Inflammatory macrophage treated with lipopolysaccharide for 4 hours (primary cell): ENCODE measurements around the gene KLRD1.
"Not testable (repeated sequence)": the region's sequence is repeated elsewhere in the genome, so short reads cannot be mapped to it uniquely, and the experiment has no call there.

Experiments used
- DNase-seq: peaks from one replicate; pipeline ENCODE4 v3.0.0-alpha.2; 2020

The KLRD1 gene, protein sequence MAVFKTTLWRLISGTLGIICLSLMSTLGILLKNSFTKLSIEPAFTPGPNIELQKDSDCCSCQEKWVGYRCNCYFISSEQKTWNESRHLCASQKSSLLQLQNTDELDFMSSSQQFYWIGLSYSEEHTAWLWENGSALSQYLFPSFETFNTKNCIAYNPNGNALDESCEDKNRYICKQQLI

DNA sequence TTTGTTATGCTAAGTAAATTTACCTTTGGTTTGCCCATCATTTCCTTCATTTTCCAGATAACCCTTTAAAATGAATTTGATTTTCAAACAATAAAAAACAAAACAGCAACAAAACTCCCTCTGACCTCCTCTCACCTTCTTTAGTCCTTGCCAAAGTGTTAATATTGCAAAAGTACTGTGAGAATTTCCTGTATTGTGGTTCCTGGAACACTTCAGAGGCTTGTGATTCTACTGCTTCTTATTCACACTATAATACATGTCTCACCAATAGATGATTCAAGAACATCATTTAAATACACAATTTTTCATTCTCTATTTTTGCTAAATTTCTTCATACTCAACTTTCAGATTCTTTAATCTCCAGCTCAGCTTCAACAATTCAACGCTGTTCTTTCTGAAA, at the start of gene KLRD1:
KLRD1 (plus strand) TSS at position 241 of the 400 bp plus-strand sequence. CDS start 208 bp downstream, outside the sequence.
- DNase-seq = no peak

DNA sequence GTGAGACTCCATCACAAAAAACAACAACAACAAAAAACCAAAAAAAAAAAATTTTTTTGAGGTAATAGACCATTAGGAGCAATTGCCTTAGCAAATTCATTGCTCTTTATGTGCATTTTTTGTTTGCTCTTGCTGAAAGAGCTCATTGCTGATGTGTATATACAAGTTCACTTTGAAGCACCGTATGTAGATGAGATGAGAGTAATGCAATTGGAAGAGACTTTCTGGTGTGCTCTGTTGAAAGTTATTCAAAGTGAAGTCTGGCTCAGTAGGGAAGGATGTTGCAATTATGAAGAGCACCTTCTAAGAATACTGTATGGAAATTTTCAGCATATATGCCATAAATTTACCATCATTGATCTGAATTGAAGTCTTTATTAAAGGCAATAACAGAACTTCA, 46.7 kb upstream of the KLRD1 start:
- no peak for DNase-seq

DNA sequence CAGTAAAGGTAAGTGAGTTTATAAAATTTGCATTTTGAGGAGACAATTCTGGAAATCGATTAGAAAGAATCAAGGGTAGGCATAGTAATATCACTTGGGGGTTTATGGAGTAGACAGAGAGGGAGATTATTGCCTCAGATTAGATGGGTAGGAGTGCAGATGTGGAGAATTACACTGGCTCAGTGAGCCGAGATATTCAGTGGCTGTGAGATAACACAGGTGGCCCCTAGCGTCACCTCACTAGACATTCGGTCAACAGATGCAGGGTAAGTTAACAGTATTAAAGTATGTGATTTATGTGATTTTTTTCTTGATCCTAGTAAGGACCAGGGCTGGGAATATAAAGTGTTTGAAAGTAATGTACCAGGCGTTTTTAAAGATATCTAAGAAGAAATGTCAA, 39.6 kb upstream of the KLRD1 start:
- DNase-seq = no peak

DNA sequence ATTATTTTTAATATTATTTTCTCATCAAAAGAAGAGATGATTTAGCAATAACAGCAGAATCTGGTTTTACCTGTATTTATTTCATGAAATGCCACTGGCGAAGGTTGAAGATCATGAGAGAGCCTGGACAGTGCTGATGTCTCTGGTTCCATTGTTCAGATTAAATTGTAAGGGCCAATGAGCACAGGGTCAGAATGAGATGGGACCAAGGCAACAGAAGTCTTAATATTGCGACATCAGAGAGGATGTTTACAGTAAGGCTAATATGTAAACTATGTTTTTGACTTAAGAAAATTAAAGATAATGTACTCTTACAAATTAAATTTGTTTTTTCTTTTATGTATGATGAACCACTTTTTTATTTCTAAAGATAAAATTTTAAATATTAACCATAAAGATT, 35.2 kb upstream of the KLRD1 start:
- no peak for DNase-seq

DNA sequence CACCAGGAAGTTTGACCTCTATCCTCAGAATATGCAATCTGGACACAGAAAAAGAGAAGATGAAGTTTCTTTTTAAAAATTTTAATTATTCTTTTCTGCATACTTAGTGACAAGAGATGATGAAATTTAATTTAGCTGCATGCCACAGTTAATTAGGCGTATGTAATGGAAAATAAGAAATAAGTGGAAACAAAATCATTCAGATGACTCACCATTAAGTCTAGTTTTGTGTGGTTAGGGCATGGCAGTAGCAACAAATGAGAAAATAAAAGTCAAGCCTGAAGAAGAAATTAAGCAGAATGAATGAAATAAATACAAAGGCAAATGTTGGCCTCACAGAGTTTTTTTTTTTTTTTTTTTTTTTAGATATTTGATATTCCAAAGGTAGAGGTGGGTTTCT, 30.9 kb upstream of the KLRD1 start:
- no peak for DNase-seq

DNA sequence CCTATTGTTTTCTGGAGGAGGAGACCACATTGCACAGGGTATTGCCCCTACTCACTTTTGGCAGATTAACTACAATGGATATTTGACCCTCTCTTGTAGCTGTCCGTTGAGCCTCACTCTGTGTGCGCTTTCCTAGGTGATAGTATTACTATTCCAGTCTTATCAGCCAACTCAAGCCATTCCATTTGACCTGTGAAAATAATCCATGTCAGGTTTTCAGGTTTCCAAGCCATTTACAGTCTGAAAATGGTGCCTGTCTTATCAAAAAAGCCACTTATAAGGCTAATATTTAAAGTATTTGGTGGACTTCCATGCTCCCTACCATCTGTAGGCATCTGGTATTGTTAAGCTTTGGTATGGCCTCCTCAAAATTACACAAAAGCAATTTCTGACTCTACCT, 29.6 kb upstream of the KLRD1 start:
- no peak for DNase-seq

DNA sequence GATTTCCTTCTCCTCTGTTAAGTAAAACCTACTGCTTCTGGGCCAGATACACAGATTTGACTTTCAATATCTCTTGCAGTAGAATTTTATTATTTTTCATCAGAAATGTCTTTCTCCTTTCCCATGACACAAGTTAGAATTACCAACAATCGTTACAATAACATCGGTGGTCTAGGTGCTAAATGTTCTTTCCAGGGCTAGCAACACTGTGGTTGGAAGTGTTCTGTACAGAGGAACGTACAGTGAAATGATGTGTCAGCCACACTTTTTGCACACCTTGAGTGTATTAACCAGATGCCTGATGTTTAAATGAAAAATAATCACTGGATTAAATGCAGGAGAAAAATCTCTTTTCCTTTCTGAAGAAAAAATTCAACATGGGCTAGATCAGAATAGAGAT, 27.7 kb upstream of the KLRD1 start:
- DNase-seq = no peak

DNA sequence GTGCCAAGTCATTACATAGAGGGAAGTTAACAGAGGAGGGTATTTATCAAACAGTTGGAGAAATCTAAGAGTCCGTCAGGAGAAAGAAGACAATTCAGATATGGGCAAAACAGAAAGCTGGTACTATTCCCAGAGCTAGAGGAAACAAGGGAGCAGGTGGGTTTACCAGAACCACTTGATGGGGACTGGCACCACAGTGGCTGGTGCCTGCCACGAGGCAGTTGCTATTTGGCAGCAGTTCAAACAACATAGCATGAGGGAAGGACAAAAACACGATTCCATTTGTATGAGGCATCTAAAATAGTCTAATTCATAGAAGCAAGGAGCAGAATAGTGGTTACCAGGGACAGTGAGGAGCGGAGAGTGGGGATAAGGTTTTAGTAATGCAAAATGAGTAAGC, 24.6 kb upstream of the KLRD1 start:
- DNase-seq = no peak

DNA sequence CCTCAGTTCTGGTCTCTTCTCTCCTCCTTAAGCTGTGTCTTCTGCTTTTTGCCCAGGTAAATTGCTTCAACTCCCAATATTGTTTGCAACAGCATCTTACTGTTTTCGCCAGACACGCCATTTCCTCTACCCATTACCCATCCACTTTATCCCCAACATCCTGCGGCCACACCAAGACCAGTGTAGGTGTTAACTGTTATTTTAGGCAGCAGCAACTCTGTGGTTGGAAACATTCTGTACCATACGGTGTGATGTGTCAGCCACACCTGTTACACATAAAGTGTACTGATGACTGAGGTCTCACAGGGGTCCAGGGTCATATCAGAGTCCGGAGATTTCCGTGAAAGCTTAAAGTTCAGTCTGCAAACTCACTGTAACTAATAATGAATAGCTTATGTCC, 21.8 kb upstream of the KLRD1 start:
- DNase-seq = no peak

DNA sequence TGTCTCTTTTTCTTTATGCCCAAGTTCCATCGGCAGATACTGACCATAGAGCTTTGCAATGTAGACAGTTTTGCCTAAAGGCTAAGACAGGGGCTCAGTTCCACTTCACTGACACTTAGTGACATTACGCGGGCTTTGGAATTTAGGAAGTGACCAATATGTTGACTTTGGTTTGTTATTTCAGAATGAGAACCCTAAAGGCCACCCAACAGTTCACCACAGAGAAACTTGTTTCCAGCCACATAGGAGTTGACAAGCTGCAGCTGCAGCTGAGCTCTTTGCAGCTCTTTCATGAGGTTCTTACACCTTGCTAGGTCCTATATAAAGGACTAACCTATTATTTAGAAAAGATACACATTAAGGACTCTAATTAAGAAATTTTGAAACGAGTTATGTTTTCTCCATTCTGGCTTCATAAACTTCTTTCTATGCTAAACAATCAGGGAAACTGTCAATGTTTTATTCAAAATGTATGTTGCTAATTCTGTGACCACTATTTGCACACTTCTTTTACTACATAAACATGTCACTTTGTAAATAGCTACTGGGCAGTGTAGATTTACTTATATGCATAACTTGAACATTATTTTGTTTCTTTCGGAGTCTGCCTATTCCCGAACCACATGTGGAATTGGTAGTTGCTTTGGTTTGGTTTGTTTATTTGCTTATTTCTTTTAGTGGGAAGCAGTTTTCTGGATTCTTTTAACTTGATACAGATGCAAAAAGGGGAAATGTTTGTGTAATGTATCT, 18.5 kb upstream of the KLRD1 start:
- no peak for DNase-seq

DNA sequence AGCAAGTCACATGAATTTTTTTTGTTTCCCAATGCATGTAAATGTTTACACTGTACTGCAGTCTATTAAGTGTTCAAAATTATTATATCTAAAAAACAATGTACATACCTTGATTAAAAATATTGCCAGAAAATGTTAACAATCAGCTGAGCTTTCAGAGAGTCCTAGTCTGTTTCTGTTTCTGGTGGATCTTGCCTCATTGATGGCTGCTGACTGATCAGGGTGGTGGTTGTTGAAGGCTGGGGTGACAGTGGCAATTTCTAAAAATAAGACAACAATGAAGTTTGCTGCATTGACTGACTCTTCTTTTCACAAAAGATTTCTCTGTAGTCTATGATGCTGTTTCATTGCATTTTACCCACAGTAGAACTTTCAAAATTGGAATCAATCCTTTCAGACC, 16.6 kb upstream of the KLRD1 start:
- no peak for DNase-seq

DNA sequence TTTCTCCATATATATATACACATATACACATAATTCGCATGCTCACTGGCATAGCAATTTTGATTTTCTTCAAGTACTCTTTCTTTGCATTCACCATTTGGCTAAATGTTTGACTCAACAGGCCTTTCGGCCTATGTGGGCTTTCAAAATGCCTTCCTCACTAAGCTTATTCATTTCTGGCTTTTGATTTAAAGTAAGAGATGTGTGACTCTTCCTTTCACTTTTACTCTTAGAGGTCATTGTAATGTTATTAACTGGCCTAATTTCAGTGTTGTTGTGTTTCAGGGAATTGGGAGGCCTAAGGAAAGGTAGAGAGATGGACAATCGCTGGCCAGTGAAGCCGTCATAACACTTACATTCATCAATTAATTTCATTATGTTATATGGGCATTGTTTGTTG, 14.5 kb upstream of the KLRD1 start:
- no peak for DNase-seq

DNA sequence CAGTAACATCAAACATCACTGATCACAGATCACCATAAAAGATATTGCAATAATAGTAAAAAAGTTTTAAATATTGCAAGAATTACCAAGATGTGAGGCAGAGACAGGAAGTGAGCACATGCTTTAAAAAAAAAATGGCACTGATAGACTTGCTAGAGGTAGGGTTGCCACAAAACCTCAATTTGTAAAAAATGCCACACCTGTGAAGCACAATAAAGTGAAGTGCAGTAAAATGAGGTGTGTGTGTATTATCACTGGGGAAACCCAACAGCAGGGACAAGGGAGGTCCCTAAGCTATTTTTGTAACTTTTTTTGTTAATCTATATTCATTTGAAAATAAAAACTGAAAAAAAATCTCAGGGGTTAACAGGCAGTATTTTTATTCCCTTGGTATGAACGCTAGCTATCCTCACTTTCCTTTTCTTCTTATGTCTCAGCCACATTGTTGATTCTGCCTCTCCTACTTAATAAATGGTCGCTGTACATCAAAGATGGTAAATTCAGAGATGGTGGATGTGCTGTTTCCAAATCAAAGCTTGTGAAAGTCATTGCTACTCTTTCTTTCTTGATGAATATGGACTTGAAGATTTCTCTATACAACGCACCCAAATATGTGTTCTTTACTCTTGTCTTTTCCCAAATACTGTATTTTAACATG, 14.0 kb upstream of the KLRD1 start:
- no peak for DNase-seq

DNA sequence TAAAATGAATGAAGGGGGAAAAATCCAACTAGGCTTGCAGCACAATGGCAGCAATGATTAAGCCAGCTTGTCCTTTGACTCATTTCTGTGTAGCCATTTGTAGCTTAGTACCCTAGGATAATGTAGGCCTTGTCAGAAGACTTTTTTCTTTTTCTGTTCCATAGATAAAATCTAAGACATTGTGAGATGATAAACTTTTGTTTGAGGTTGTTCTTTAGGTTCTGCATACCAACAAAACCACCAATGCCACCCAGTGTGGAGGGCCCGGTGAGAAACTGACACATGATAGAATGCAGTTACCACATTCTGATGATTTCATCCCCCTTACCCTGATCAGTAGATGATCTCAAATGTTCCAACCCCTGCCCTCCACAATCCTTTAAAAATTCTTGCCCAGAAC, 6.6 kb upstream of the KLRD1 start:
- no peak for DNase-seq

DNA sequence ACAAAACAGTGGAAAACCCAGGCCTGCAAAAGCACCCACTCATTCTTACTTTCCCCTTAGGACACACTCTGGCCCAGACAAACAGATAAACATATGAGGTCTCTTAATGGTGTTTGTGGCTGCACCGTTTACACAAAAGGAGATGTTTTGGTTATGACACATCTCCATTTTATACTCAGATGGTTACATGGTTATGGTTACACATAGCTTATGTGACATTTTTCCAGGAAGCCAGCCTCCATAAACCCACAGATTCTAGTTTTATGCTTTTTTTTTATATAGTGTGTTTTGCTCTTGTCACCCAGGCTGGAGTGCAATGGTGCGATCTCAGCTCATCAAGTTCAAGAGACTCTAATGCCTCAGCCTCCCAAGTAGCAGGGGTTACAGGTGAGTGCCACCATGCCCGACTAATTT, 3.5 kb upstream of the KLRD1 start:
- no peak for DNase-seq

DNA sequence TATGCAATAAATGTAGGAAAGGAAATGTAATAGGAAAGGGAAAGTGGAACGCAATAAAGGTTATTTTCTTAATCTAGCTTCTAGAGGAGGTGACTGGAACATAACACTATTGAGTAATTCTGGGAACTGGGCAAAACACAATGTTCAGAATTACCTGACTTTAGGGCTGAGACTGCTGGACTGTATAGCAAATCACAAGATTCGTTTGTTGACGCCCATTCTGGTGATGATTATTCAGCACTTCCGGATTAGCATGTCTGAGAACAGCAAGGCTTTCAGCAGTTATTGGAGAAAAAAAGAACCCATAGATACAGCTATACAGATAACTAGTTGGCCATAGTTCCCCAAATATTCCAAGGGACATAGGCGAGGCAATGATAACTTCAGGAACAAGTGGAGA, 2.3 kb upstream of the KLRD1 start:
- no peak for DNase-seq

DNA sequence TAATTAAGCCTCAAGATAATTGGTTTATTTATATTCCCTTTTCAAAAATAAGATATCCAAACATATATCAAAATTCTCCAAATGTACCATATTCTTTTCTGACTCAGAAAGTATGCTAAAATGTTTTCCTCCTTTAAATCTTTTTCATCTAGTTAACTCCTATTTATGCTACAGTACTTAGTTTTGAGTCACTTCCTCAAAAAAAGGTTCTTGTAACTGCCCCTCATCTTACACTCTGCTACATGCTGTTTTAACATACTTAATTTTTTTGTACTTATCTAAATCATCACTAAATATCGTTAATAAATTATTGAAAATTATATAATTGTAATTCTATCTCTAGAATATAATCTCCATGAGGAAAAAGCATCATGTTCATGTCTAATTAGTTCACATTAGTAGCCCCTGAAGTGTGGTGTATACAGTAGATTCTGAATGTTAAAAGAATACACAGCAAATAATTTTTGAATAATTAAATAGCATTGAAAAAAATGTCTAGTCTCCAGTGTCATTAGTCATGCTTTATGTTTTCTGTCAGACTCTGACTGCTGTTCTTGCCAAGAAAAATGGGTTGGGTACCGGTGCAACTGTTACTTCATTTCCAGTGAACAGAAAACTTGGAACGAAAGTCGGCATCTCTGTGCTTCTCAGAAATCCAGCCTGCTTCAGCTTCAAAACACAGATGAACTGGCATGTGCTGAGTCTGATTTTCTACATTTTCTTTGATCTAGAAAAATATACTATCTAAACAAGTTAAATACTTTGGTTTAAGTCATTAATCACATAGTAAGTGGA, 3.5 kb downstream of the KLRD1 start:
- DNase-seq = no peak

DNA sequence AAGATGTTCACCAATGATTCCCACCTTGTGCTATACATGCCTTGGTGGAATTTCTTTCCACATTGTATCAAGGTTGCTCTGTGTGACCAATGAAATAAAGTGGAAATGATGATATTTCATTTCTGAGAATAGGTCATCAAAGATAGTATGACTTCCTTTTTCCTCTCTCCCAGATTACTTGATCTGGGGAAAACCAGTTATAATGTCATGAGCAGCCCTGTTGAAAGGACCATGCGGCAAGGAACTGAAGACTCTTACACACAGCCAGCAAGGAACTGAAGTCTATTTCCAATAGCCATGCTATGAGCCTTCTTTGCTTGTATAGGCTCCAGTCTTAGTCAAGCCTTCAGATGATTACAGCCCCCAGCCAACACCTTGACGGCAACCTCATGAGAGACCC, 11.7 kb downstream of the KLRD1 start:
- peak; percentile 68 for DNase-seq

DNA sequence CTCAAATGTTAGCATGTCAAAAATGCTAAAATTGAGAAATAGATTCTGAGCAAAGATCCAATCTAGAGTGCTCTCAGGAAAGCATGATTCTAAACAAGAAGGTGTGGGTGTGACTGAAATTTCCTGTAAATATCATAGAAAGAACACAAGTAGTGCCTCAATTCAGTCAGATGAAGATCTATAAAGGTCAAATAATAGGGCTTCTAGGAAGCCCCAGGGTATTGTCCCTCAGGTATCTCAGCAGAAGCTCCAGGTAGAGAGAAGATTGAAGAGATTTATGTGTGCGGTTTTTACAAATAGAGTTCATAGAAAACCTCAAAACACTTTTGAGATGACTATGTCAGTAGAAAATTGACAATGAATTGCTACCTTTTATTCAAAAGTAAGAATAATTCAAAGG, 13.0 kb downstream of the KLRD1 start:
- DNase-seq = no peak

DNA sequence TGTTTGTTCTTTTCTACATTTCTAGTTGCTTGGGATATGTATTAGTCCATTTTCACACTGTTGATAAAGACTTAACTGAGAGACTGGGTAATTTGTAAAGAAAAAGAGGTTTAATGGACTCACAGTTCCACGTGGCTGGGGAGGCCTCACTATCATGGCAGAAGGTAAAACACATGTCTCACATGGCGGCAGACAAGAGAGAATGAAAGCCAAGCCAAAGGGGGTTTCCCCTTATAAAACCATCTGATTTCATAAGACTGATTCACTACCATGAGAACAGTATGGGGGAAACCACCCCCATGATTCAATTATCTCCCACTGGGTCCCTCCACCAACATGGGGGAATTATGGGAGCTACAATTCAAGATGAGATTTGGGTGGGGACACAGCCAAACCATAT, 21.0 kb downstream of the KLRD1 start:
- peak; percentile 36 for DNase-seq

DNA sequence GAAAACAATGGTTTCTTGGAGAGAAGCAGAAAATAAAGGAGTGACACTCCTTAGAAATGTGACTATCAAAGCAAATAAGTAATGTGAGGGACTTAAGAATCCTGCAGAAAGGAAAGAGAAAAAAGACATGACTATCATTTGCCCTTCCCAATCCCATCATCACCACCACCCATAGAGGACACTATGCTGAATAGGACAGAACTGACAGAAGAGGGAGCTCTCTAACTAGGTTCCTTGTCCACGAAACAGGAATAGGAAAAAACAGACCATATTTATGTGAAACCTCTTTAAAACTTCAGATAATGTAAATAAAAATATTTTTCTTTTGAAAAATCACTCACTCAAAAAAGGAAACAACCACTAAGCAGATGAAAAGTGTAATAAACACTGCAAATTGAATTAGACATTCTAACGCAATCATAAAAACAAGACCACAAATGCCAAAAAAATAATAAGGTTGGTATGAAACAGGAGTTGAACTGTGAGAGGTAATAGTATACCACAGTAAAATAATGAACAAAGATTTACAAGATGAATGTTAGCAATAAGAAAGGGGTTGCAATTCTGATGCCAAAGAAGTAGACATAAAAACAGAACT, 24.1 kb downstream of the KLRD1 start:
- DNase-seq = peak; percentile 65

DNA sequence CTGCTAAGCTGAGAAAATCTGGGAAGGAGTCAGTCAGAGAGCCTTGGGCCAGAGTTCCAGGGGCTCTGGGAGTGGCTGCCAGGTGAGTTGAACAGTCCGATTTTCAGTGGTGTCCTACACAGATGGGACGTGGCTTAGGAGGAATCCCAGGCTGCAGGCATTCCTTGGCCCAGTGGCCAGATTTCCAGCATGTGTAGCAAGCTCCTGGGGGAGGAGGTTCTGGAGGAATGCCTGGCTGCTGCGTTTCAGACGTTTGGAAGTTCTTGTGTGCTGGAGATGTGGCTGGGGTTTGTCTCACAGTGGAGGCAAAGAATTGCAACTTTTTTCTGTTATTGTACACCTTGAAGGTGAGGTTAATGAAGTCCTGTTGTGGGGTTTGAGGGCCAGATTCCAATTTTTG, 28.5 kb downstream of the KLRD1 start:
- not testable (repeated sequence) for DNase-seq

DNA sequence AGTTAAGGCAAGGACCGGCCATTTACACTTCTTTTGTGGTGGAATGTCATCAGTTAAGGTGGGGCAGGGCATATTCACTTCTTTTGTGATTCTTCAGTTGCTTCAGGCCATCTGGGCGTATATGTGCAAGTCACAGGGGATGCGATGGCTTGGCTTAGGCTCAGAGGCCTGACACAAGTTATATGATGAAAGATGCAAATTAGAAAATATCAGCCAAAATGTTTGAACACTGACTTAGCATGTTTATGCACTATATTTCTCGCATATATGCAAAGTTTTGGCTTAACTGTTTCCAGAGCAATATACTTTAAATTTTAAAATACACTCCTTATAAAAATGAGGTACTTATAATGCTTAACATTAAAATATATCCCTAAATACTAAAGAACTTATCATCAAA, 30.8 kb downstream of the KLRD1 start:
- DNase-seq = not testable (repeated sequence)
